Measurements from ENCODE around the gene INPP4A.

DNA sequence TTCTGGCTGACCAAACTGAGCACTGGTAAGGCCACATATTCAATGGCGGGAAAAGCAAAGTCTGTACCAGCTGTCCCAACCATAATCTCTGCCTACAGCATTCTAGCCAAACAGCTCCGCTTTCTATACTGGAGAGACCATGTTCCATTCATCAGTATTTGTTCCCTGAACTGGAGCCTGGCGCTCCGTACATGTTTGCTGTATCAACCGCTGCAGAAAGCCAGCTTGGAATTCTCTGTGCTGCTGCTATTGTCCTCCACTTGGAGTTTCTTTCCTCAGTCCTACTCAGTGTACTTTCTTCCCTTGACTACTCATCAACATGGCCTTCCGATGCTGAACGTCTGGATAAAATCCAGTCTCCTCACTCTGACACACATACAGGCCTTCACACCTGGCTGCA lies 161.8 kb downstream of the INPP4A start:
- TF ChIP-seq POLR2A (IDR thresholded peaks at IDR 0.05; ENCODE audit: low read length) (no peak), TFCP2L1 (CRISPR knock-in tag; IDR thresholded peaks at IDR 0.05) (no peak), RNF2 (IDR thresholded peaks at IDR 0.05; ENCODE audit: borderline replicate concordance, low read depth) (no peak), CEBPB (IDR thresholded peaks at IDR 0.05) (no peak), JUN (IDR thresholded peaks at IDR 0.05) (no peak), EP300 (IDR thresholded peaks at IDR 0.05) (no peak), HOXA7 (CRISPR knock-in tag; IDR thresholded peaks at IDR 0.05) (no peak), NR3C1 (IDR thresholded peaks at IDR 0.05) (no peak), NPAS2 (CRISPR knock-in tag; IDR thresholded peaks at IDR 0.05; ENCODE audit: borderline replicate concordance) (no peak)
- TF ChIP-seq, protein P1, sequence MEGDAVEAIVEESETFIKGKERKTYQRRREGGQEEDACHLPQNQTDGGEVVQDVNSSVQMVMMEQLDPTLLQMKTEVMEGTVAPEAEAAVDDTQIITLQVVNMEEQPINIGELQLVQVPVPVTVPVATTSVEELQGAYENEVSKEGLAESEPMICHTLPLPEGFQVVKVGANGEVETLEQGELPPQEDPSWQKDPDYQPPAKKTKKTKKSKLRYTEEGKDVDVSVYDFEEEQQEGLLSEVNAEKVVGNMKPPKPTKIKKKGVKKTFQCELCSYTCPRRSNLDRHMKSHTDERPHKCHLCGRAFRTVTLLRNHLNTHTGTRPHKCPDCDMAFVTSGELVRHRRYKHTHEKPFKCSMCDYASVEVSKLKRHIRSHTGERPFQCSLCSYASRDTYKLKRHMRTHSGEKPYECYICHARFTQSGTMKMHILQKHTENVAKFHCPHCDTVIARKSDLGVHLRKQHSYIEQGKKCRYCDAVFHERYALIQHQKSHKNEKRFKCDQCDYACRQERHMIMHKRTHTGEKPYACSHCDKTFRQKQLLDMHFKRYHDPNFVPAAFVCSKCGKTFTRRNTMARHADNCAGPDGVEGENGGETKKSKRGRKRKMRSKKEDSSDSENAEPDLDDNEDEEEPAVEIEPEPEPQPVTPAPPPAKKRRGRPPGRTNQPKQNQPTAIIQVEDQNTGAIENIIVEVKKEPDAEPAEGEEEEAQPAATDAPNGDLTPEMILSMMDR (IDR thresholded peaks at IDR 0.05) = no peak
- TF ChIP-seq, protein P2, sequence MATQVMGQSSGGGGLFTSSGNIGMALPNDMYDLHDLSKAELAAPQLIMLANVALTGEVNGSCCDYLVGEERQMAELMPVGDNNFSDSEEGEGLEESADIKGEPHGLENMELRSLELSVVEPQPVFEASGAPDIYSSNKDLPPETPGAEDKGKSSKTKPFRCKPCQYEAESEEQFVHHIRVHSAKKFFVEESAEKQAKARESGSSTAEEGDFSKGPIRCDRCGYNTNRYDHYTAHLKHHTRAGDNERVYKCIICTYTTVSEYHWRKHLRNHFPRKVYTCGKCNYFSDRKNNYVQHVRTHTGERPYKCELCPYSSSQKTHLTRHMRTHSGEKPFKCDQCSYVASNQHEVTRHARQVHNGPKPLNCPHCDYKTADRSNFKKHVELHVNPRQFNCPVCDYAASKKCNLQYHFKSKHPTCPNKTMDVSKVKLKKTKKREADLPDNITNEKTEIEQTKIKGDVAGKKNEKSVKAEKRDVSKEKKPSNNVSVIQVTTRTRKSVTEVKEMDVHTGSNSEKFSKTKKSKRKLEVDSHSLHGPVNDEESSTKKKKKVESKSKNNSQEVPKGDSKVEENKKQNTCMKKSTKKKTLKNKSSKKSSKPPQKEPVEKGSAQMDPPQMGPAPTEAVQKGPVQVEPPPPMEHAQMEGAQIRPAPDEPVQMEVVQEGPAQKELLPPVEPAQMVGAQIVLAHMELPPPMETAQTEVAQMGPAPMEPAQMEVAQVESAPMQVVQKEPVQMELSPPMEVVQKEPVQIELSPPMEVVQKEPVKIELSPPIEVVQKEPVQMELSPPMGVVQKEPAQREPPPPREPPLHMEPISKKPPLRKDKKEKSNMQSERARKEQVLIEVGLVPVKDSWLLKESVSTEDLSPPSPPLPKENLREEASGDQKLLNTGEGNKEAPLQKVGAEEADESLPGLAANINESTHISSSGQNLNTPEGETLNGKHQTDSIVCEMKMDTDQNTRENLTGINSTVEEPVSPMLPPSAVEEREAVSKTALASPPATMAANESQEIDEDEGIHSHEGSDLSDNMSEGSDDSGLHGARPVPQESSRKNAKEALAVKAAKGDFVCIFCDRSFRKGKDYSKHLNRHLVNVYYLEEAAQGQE (IDR thresholded peaks at IDR 0.05) = no peak
- TF ChIP-seq, protein P3, sequence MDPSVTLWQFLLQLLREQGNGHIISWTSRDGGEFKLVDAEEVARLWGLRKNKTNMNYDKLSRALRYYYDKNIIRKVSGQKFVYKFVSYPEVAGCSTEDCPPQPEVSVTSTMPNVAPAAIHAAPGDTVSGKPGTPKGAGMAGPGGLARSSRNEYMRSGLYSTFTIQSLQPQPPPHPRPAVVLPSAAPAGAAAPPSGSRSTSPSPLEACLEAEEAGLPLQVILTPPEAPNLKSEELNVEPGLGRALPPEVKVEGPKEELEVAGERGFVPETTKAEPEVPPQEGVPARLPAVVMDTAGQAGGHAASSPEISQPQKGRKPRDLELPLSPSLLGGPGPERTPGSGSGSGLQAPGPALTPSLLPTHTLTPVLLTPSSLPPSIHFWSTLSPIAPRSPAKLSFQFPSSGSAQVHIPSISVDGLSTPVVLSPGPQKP (IDR thresholded peaks at IDR 0.05; ENCODE audit: low read depth, low read length) = no peak
